Right cardiac atrium (tissue), 5 donors: Measurements from ENCODE around the gene SELENOF. TPM values are rescaled to one million over a fixed set of nuclear protein-coding genes. Genes with fewer than 3 reads are reported as not detected.

Experiments used
- polyA plus RNA-seq: library from polyadenylated mRNA; stranded (reverse); fragments of 200-250 nt; gene quantifications from one replicate; pipeline ENCODE4 v1.2.3, GENCODE V29; 2013
- total RNA-seq, 4 donors: library from RNA; stranded (reverse); fragmentation: NEBNext Ultra II Directional; extraction: Animal tissue kit (Norgen Biotek cat#: 25700); gene quantifications; one replicate each; pipeline ENCODE4 v1.2.1, GENCODE V29; 2021
- donor health status: healthy with polysubstance abuse.
- donor health status: DM: no; HTN: yes; CAD: no.
- donor health status: DM: no; HTN: no; CAD: no.
- donor health status: DM: no; HTN: yes; CAD: no; lungs with severe emphysema.
- donor health status: DM: yes; HTN: yes; CAD: no.

SELENOF gene
- total and polyA plus RNA-seq, 5 donors, result 90.8 to 119 (median 102) TPM

Other genes with a start within 250 kb of the SELENOF start
- gene SH3GLB1, start 209.6 kb downstream of the SELENOF start, total RNA-seq, result 100 to 1,000 TPM in 3 of 4 donors, 10 to 100 TPM in 1; 99.2 to 103 (median 102) TPM
- 38.8 TPM for gene SH3GLB1, start 209.6 kb downstream of the SELENOF start, polyA plus RNA-seq
- 10 to 100 TPM; 10.9 to 15.7 (median 13.2) TPM for gene HS2ST1, start 509 bp upstream of the SELENOF start, total RNA-seq
- gene HS2ST1, start 509 bp upstream of the SELENOF start, polyA plus RNA-seq, result 6.0 TPM